NCI-H1105 (cell line): ENCODE results near the gene BNIP5.

Experiments
- DNase-seq: peaks from one replicate; lab custom pipeline; 2025; lab: John Stamatoyannopoulos, UW

Gene BNIP5

GRCh38 chr6:36292170-36292569, 44.5 kb downstream of the BNIP5 start:
- DNase-seq, result no peak

- DNase-seq, result no peak
These were observed 45.7 kb downstream of the BNIP5 start for GRCh38 chr6:36290668-36291620.

- peak; percentile 91 for DNase-seq
These were observed 47.3 kb downstream of the BNIP5 start for GRCh38 chr6:36289281-36289878.

- DNase-seq, result no peak
These were observed 49.8 kb downstream of the BNIP5 start for GRCh38 chr6:36286858-36287257.

GRCh38 chr6:36285797-36286196, 50.9 kb downstream of the BNIP5 start:
- DNase-seq, result no peak

GRCh38 chr6:36285187-36285671, 51.5 kb downstream of the BNIP5 start:
- no peak for DNase-seq

- DNase-seq, result no peak
These were observed 52.3 kb downstream of the BNIP5 start for GRCh38 chr6:36284359-36284758.

GRCh38 chr6:36283608-36284007, 53.1 kb downstream of the BNIP5 start:
- DNase-seq, result no peak

- DNase-seq, result no peak
These were observed 55.7 kb downstream of the BNIP5 start for GRCh38 chr6:36280983-36281382.

- DNase-seq, result no peak
These were observed 56.2 kb downstream of the BNIP5 start for GRCh38 chr6:36280467-36280866.

- no peak for DNase-seq
These were observed 58.7 kb downstream of the BNIP5 start for GRCh38 chr6:36277946-36278470.

GRCh38 chr6:36276581-36277536, 59.8 kb downstream of the BNIP5 start:
- no peak for DNase-seq

- DNase-seq, result no peak
These were observed 62.7 kb downstream of the BNIP5 start for GRCh38 chr6:36273802-36274514.

- no peak for DNase-seq
These were observed 63.6 kb downstream of the BNIP5 start for GRCh38 chr6:36273067-36273466.

- DNase-seq, result no peak
These were observed 64.5 kb downstream of the BNIP5 start for GRCh38 chr6:36272234-36272633.

GRCh38 chr6:36269834-36270705, 66.6 kb downstream of the BNIP5 start, which contains the start of gene PNPLA1:
Gene PNPLA1, plus strand, starts transcription at chr6:36270060. Its CDS starts 400 bp downstream, at chr6:36270460.
- DNase-seq, result no peak

GRCh38 chr6:36268478-36269275, 68.0 kb downstream of the BNIP5 start:
- DNase-seq, result no peak

- no peak for DNase-seq
These were observed 68.8 kb downstream of the BNIP5 start for GRCh38 chr6:36267731-36268477.
